Activated naive CD8-positive, alpha-beta T cell treated with anti-CD3 and anti-CD28 coated beads, Interleukin-2, amount 50 U/mL, for 24 hours (primary cell): ENCODE measurements around the gene HES1.

Experiments used
- ATAC-seq: fragments of 150-1000 bp; cut with Tn5 transposase; one replicate; pipeline ENCODE4 v1.10.0; 2021
- DNase-seq: peaks from one replicate; pipeline ENCODE4 v3.0.0; 2021
- H3K27ac Mint-ChIP-seq: one replicate; pipeline ENCODE4 v1.8.0; 2021; ENCODE audit warnings: mild to moderate bottlenecking, mixed read lengths
- H3K27me3 Mint-ChIP-seq: one replicate; pipeline ENCODE4 v1.8.0; 2021; ENCODE audit warnings: mixed read lengths
- H3K36me3 Mint-ChIP-seq: one replicate; pipeline ENCODE4 v1.8.0; 2021; ENCODE audit warnings: low read depth, mixed read lengths
- H3K4me1 Mint-ChIP-seq: one replicate; pipeline ENCODE4 v1.8.0; 2021; ENCODE audit warnings: mixed read lengths
- H3K4me3 Mint-ChIP-seq: one replicate; pipeline ENCODE4 v1.8.0; 2021; ENCODE audit warnings: mild to moderate bottlenecking, moderate library complexity, mixed read lengths
- H3K9me3 Mint-ChIP-seq: one replicate; pipeline ENCODE4 v1.8.0; 2021; ENCODE audit warnings: mixed read lengths

The HES1 gene

DNA sequence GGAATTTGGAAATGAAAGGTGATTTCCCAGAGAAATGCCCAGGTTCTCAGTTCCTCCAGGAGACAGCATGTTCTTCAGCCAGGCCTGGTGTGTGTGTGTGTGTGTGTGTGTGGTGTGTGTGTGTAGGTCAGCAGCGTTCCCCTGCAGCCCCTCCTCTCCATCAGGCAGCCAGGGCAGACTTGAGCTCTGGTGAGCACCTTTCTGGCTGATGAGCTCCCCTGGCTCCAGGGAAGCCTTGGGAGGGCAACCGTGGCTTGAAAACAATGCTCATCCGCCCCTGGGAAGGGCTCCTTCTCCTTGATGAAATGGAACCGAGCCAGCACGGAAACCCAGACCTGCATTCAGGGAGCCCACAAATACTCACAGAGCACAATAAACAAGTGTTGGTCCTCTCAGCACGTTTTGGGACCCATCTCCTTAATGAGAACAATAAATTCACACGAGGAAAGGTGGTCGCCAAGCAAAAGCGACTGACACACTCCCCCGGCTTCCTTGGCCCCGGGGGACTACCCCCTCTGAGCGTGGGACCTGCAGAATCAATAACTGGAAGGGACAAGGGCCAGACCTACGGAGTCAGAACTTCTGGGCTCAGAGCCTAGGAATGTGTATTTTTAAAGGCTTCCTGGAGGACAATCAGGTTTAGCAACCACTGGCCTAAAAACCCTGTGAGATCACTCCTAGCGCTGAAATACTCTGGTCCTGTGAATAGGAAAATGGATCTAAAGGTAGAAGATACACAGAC lies 38.6 kb upstream of the HES1 start:
- Mint-ChIP-seq H3K4me3 (no peak overlapping the region), H3K27me3 (peaks cover 10% of the 10 kb centered on the region), H3K27ac (no peak overlapping the region), H3K4me1 (peaks cover 17% of the 10 kb centered on the region), H3K36me3 (no peaks in the 10 kb centered on the region), H3K9me3 (no peaks in the 10 kb centered on the region)
- DNase-seq (no peak), ATAC-seq (no peak)

DNA sequence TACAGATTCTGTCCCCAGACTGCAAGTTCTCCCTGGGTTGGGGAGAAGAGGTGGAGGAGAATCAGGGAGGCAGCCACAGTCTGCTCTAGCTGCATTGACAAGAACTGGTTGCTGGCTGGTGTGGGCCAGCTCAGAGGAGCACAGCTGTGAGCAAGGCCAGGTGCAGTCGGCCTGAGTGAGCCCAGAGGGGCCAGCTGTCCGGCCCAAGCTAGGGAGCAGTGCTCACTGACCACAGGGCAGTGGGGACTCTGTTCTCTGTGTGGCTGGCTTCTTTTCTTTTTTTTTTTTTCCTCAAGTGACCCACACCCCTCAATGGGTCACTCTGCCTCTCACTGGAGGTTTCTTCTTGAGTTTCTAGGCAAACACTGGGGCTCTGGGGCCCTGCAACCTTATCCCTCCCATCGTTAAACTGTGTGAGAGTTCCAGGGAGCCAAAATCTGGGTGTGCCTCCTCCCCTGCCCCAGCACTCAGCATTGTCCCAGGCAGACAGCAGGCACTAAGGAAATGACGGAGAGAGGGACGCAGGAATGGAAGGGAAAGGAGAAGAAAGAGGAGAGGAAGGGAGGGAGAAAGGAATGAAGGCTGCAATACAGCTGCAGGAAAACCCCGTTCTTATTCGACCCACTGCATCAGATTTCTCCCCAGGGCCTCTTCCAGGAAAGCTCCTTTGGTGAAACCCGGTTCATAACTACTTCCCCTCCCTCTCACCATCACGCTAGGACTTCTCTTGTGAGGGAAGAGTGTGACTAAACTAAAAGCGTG lies 37.7 kb upstream of the HES1 start:
- H3K9me3 Mint-ChIP-seq, result no peaks in the 10 kb centered on the region
- H3K4me3 Mint-ChIP-seq, result no peak overlapping the region
- H3K27me3 Mint-ChIP-seq, result peaks cover 13% of the 10 kb centered on the region
- DNase-seq (no peak), ATAC-seq (no peak)
- no peaks in the 10 kb centered on the region for H3K36me3 Mint-ChIP-seq
- no peak overlapping the region for H3K27ac Mint-ChIP-seq
- H3K4me1 Mint-ChIP-seq, result peaks cover 20% of the 10 kb centered on the region

DNA sequence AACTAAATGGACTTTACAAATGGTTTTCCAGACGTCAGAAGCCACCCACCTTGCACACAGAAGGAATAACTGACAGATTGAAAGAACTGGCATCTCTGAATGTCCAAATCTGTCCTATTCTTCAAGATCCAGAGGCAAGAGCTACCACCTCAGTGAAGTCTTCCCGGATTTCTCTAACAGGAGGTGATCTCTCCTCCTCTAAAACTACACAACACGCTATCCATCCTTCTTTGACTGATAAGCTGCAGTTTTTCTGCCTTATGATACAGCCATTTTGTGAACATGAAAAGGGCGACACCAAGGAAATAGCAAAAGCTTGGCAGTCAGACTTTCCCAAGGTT lies 37.1 kb upstream of the HES1 start:
- H3K4me1 Mint-ChIP-seq, result peaks cover 25% of the 10 kb centered on the region
- no peak overlapping the region for H3K27ac Mint-ChIP-seq
- peaks cover 16% of the 10 kb centered on the region for H3K27me3 Mint-ChIP-seq
- H3K4me3 Mint-ChIP-seq, result no peak overlapping the region
- no peak for ATAC-seq
- H3K36me3 Mint-ChIP-seq, result no peaks in the 10 kb centered on the region
- no peak for DNase-seq
- no peaks in the 10 kb centered on the region for H3K9me3 Mint-ChIP-seq

DNA sequence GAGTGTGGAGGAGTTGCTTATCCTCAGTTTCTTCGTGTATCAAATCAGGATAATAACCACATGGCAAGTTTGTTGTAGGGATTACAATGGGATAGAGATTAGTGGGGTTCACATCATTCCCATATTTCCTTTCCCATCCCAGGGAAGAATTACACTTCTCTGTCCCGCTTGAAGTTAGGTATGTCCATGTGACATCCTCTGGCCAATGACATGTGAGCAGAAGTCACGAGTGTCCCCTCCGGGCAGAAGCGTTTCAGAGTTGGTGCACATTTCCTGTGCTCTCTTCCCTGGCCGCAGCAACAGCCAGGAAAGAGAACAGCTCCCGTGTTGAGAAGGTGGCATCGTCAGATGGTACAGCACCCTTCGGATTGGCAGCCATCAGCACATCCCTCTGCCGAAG lies 36.7 kb upstream of the HES1 start:
- ATAC-seq, result no peak
- Mint-ChIP-seq H3K36me3 (no peaks in the 10 kb centered on the region), H3K27ac (no peak overlapping the region), H3K4me1 (peaks cover 25% of the 10 kb centered on the region), H3K27me3 (peaks cover 16% of the 10 kb centered on the region), H3K9me3 (no peaks in the 10 kb centered on the region), H3K4me3 (no peak overlapping the region)
- no peak for DNase-seq

DNA sequence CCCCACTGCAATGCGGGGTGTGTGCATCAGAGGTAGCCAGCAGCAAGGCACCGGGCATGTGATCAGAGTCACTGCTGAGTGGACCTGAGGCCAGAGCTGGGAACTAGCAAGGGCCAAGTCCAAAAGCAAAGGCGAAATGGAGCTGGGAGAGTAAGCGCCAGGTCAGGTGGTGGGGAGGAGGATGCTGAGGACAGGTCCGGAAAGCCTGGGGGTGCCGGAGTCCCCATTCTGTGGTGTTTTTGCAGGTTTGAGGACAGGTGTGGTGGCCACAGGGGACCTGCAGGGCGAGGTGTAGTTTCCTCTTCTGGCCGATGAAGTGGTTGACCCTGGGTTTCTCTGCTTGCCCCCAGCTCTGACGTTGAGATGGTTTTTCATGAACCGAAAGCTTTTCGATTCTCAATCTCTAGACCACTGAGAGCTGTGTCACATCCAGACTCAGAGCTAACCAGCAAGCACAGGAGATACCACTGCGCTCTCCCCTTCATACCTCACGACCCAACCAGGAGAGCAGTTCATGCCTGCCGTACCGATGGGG lies 35.0 kb upstream of the HES1 start:
- Mint-ChIP-seq H3K4me1 (peaks cover 25% of the 10 kb centered on the region), H3K27me3 (peaks cover 26% of the 10 kb centered on the region), H3K9me3 (no peaks in the 10 kb centered on the region), H3K4me3 (no peak overlapping the region), H3K27ac (no peak overlapping the region), H3K36me3 (no peaks in the 10 kb centered on the region)
- ATAC-seq (no peak), DNase-seq (no peak)

DNA sequence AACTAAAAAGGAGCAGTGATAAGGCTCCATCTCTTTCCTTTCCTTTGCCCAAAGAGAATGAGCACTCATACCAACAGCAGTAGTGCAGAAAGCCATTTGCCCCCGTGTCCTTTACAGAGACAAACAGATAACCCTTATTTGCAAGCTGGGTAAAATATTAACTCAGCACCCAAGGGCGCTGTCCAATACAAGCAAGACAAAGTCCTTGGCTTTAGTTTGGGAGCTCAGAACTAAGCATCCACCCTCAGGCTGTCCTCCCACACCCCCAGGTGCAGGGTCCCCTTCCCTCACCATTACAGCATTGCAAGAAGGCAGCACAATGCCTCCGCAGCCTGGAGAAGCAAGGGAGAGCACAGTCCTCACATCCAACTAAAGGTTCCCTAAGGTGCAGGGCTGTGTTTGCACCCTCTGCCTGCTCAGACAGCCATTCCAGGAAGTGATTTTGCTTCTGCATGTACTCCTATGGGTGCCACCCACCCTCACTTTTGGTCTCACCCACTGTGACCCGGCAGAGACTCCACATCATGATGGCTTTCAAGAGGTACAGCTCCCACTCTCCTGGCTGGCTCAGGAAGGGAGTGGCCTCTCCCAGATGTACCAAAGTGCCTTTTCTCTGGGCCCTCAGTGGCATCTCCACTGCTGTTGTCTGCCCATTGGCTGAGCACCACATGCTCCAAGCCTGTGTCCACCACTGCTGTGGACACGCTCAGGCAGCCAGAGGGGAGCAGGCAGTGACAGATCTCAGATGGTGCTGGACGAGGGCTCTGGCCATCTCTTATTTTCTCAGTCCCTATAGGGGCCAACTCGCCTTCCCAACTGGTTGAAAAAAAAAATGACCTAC lies 34.1 kb upstream of the HES1 start:
- Mint-ChIP-seq H3K27ac (no peak overlapping the region), H3K4me1 (peaks cover 33% of the 10 kb centered on the region), H3K36me3 (no peaks in the 10 kb centered on the region), H3K27me3 (peaks cover 26% of the 10 kb centered on the region), H3K9me3 (no peaks in the 10 kb centered on the region), H3K4me3 (no peak overlapping the region)
- DNase-seq, result no peak
- ATAC-seq, result no peak

DNA sequence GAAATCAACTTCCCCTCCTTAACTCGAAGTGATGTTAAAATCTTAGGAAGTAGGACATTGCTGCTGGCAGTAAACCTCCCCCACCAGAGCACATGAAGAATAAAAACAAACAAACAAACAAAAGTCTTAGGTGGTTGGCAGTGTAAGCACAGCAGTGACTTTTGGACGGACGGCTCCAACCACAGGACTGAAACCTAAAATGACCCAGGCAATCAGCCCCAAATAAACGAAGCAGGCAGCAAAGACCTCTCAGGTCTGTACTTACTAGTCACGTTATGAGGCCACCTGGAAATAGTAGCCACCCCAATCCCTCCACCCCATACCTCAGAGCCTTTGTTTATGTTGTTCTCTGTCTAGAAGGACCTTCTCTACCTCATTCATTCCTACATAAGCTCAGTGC lies 33.5 kb upstream of the HES1 start:
- DNase-seq (no peak), ATAC-seq (no peak)
- H3K27ac Mint-ChIP-seq, result peak overlapping the region; percentile 20
- H3K9me3 Mint-ChIP-seq, result no peaks in the 10 kb centered on the region
- no peaks in the 10 kb centered on the region for H3K36me3 Mint-ChIP-seq
- no peak overlapping the region for H3K4me3 Mint-ChIP-seq
- H3K27me3 Mint-ChIP-seq, result peaks cover 27% of the 10 kb centered on the region
- H3K4me1 Mint-ChIP-seq, result peaks cover 38% of the 10 kb centered on the region

DNA sequence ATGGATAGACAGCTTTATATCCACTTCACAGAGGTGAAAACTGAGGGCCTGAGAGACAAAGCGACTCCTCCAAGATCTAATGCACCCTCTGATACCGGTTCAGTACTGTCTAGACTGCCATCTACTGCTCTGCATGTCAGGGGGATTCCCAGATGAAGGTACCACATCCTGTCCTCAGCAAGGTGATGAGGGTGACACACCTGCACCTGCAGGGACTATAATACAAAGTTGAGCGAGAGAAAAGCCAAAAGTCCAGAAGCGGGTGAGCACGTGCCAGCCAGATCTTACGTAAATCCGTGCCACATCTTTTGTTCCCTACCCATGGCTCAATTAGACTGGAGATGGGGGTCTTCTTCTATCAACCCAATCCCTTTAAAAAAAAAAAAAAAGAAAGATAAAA lies 32.4 kb upstream of the HES1 start:
- Mint-ChIP-seq H3K27me3 (peaks cover 31% of the 10 kb centered on the region), H3K36me3 (no peaks in the 10 kb centered on the region), H3K27ac (no peak overlapping the region), H3K4me1 (peaks cover 41% of the 10 kb centered on the region), H3K4me3 (no peak overlapping the region), H3K9me3 (no peaks in the 10 kb centered on the region)
- DNase-seq (no peak), ATAC-seq (peak; percentile 48)

DNA sequence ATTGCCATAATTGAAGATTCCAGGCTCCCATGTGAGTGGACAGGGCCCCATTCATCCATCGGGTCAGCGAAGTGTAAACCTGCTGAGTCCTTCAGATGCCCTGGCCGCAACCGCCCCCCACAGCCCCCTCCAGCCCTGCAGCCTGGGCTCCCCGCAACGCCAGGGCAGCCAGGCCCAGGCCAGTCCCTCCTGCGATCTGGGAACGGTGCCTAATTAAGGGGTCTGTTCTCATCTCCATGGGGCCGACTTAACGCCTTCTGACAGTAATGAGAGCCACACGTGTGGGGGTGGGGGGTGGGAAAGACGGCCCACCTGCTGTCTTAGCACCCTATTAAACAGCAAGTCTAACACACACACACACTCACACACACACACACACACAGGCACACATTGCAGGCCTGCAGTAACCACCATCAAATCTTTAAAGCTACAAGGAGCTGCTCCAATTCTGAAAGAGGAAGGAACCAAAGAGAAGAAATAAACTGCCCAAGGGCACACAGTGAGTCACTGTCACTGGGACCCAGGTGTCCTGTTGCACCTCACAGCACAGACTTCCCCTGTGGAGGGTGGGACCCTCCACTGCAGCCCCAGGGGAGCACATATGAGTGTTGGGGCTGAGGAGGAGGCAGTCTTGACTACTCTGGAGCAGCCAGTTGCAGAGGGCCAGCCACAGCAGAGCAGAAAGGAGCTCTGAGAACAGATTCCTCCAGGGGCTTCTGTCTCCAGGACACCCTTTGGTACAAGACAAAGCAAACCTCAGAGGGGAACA lies 31.8 kb upstream of the HES1 start:
- Mint-ChIP-seq H3K4me3 (no peak overlapping the region), H3K27me3 (peaks cover 32% of the 10 kb centered on the region), H3K27ac (no peak overlapping the region), H3K4me1 (peaks cover 37% of the 10 kb centered on the region), H3K9me3 (no peaks in the 10 kb centered on the region), H3K36me3 (no peaks in the 10 kb centered on the region)
- peak; percentile 21 for DNase-seq
- ATAC-seq, result peak; percentile 42

DNA sequence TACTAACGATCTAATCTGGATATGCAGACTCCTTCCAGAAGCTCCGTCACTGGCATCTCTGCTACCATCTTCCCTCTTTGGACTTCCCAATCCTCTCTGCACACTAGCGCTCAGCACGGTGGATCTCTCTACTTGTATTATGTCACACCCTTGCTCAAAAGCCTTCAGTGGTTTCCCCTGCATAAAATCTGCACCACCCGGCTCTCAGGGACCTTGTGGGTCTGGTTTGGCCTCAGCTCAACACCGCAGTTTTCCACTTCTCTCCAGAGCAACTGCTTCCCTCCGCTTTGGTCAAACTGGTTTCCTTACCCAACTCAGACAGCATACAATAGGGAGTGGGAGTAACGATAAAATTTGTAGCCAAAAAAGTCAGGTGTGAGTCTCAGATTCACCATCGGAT lies 30.7 kb upstream of the HES1 start:
- Mint-ChIP-seq H3K27ac (no peak overlapping the region), H3K4me3 (no peak overlapping the region)

DNA sequence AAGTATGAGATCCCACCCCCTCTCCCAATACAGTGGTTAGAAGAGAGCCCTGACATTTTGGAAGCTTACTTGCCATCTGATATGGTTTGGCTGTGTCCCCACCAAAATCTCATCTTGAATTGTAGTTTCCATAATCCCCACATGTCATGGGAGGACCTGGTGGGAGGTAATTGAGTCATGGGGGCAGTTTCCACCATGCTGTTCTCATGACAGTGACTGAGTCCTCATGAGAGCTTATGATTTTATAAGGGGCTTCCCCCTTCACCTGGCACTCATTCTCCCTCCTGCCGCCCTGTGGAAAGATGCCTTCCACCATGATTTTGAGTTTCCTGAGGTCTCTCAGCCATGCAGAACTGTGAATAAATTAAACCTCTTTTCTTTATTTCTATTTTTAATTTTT lies 28.8 kb upstream of the HES1 start:
- Mint-ChIP-seq H3K27me3 (peaks cover 30% of the 10 kb centered on the region), H3K4me3 (peak overlapping the region; percentile 8), H3K9me3 (no peaks in the 10 kb centered on the region), H3K27ac (peak overlapping the region; percentile 53), H3K4me1 (peaks cover 41% of the 10 kb centered on the region), H3K36me3 (no peaks in the 10 kb centered on the region)
- ATAC-seq, result peak; percentile 84
- peak; percentile 47 for DNase-seq

More for the DNA sequence above, 30.7 kb upstream of the HES1 start:
- ATAC-seq, result no peak
- DNase-seq, result no peak
- no peaks in the 10 kb centered on the region for H3K36me3 Mint-ChIP-seq
- H3K27me3 Mint-ChIP-seq, result peaks cover 31% of the 10 kb centered on the region
- H3K4me1 Mint-ChIP-seq, result peaks cover 41% of the 10 kb centered on the region
- no peaks in the 10 kb centered on the region for H3K9me3 Mint-ChIP-seq

DNA sequence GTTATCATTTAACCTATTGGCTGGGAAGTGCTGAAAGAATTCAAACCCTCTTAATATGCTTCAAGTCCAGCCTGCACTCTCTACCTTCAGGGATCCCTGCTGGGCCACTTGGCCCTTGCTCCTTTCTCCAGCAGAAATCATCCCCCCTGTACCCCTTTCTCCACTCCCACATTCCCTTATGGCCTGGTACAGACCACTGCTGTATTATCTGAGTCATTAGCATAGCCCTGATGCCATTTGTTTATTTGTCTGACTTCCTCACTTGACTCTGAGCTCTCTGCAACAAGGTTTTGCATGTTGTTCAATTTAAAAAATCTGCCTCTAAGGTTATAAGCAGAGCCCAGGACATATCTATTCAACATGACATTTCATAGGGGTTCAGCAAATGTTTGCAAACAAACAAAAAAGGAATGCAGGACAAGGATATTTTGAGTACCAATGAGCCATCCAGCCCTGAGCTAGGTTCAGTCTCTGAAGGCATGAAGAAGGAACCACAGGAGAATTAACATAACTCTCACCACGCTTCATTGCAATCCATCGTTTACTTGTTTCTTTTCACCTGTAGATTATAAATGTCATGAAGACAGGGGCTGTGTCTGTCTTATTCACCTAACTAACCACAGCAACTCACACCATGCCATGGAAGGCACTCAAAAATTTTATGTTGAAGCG lies 26.6 kb upstream of the HES1 start:
- Mint-ChIP-seq H3K9me3 (no peaks in the 10 kb centered on the region), H3K4me3 (no peak overlapping the region), H3K4me1 (peaks cover 33% of the 10 kb centered on the region), H3K36me3 (no peaks in the 10 kb centered on the region), H3K27me3 (peaks cover 24% of the 10 kb centered on the region), H3K27ac (no peak overlapping the region)
- no peak for ATAC-seq
- no peak for DNase-seq

DNA sequence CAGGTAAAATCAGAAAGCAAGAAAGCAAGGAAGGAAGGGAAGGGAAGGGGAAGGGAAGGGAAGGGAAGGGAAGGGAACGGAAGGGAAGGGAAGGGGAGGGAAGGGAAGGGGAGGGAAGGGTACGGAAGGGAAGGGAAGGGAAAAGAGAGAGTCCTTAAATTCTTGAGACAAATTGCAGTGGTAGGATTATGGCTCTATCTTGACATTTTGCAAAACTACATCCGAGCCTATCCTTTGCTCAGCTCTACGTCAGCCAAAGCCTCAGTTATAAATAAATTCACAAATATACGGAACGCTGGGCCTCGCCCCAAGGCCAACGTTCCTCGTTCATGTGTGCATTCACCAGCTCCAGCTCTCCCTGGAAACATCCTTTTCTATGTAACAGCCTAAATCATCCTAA lies 25.5 kb upstream of the HES1 start:
- no peak overlapping the region for H3K4me3 Mint-ChIP-seq
- H3K27ac Mint-ChIP-seq, result no peak overlapping the region
- ATAC-seq, result no peak
- H3K27me3 Mint-ChIP-seq, result peaks cover 18% of the 10 kb centered on the region
- H3K36me3 Mint-ChIP-seq, result no peaks in the 10 kb centered on the region
- no peak for DNase-seq
- H3K4me1 Mint-ChIP-seq, result peaks cover 29% of the 10 kb centered on the region
- no peaks in the 10 kb centered on the region for H3K9me3 Mint-ChIP-seq

DNA sequence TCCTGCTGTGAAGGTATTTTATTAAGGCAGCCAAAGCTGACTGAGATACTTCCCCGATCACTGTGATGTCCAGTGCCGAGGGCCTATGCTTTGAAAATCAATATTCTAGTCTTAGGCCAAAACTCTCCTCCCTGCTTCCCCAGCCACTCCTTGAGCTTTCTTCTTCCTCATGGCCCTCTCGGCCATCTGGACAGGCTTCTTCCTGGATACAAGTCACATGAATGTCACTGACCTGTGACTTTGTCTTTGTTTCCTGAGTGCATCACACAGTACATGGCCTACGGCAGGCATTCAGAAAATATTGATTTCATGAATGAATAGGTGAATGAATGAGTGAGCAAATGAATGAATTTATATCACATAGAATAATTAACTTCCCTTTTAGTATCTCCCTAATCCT lies 24.6 kb upstream of the HES1 start:
- Mint-ChIP-seq H3K27me3 (peaks cover 14% of the 10 kb centered on the region), H3K4me1 (peaks cover 20% of the 10 kb centered on the region), H3K36me3 (no peaks in the 10 kb centered on the region), H3K9me3 (no peaks in the 10 kb centered on the region), H3K27ac (no peak overlapping the region), H3K4me3 (no peak overlapping the region)
- ATAC-seq (no peak), DNase-seq (no peak)
